ENCODE results near the gene FREM2.

The FREM2 gene

DNA sequence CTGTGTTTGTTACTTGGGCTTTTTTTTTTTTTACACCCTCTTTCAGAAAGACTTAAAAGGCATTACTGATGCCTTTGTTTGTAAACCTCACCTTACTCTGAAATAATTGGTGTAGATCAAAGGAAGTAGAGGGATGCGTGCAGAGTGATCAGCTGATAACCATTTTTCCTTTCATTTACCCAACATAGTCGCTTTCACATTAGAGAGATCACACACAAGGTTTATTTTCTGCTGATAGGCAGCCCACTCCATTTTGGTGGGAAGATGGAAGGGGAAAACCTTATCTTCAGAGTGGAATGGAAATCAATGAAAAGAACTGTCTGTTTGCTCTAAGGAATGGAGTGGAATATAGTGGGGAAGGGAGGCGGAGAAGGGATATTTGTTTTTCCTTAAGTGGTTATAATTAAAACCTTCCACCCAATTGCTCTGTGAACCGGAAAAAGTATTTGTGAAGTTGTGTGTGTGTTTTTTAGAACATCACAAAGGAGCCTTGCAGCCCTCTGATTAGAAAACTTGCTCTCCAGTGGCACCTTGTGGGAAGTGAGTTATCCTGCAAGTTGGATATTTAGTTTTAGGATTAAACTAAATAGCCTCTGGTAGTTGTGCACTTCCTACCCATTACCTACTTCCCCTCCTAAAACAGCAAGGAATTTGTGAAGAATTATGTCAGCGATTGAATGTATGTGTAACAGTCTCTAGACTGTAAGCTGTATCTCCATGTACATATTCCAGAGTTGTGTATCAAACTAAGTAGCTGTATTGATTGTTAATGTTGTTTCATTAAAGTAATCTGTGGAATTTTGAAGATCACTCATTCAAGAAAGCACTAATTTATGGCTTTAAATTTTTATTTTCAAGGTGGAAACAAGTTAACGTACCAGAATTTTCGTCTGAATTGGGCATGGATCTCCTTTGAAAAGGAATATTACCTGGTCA, 76.8 kb downstream of the FREM2 start:
- peak; percentile 1 for DNase-seq (ENCODE audit: low spot score)

DNA sequence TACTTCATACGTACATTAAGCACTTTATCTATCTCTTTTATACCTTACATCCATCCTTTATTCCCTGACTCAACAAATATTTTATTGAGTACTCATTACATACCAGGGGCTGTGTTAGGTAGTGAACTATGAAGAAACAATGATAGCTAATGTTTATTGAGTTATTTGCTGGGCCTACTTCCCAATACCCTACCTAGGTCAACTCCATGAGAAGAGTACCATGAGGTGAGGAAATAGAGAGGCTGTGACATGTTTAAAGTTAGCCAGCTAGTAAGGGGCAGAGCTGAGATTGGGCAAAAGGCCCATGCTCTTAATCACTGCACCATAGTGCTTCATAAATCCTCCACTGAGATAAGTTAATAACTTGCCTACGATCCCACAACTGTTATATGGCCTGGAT, 79.9 kb downstream of the FREM2 start:
- no peak for DNase-seq (ENCODE audit: low spot score)

DNA sequence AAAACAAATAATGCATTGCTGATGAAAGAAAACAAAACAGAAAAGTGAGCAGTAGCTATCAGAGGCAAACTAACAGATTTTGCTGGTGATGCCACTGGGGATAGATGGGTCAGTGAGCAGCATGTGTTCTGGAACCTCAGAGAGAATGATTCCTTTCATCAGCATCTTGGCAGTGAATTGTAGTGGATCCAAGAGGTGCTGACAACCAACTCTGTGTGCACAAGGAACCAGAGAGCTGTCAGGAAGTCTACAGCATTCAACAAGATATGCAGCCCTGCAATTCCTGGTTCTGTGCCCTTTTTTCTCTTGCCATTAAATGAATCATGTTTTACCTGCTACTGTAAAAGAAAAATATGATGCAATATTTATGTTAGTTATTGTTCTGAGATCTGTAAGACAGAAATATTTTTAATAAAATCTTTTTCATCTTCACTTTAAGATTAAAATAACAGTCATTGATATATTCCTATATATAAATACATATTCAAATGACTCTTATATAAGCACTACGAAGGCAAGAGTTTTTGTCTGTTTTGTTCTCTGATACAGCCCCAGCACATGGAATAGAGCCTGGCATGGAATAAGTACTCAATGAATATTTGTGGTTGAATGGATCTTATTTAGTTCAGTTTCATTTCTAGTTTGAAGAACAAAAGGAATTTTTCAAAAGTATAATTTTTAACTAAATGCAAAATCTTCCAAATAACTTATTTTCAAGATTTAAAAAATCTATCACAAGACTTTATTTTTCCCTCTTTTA, 80.8 kb downstream of the FREM2 start:
- DNase-seq (ENCODE audit: low spot score) = no peak

DNA sequence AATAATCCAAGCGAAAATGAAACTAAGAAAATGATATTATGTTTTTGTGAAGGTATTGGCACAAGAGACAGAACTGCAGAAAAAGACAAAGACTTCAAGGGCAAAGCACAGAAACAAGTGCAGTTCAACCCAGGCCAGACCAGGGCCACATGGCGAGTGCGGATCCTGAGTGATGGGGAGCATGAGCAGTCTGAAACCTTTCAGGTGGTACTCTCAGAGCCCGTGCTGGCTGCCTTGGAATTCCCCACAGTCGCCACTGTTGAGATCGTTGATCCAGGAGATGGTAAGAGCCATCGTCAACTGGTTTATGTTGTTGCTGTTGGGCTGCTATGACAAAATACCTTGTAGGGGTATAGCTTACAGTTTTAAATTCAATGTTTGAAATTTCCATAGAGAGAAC, 82.6 kb downstream of the FREM2 start:
- no peak for DNase-seq (ENCODE audit: low spot score)

DNA sequence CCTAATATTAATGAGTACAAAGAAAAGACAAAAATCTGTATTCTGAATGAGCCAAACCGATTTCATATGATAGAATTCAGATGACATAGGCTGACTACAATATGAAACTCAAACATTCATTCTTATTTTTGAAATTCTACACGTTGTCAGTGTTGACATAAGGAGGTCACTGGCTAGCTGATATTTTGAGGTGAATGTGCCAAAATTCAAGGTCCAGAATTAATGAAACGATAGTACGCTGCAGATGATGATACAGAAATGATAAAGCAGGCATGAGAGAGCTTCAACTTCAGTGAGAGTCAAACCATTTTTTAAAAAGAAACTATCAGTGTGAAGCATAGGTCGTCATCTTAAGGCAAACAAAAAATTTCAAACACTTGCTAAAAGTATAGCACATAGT, 88.2 kb downstream of the FREM2 start:
- DNase-seq (ENCODE audit: low spot score) = no peak

DNA sequence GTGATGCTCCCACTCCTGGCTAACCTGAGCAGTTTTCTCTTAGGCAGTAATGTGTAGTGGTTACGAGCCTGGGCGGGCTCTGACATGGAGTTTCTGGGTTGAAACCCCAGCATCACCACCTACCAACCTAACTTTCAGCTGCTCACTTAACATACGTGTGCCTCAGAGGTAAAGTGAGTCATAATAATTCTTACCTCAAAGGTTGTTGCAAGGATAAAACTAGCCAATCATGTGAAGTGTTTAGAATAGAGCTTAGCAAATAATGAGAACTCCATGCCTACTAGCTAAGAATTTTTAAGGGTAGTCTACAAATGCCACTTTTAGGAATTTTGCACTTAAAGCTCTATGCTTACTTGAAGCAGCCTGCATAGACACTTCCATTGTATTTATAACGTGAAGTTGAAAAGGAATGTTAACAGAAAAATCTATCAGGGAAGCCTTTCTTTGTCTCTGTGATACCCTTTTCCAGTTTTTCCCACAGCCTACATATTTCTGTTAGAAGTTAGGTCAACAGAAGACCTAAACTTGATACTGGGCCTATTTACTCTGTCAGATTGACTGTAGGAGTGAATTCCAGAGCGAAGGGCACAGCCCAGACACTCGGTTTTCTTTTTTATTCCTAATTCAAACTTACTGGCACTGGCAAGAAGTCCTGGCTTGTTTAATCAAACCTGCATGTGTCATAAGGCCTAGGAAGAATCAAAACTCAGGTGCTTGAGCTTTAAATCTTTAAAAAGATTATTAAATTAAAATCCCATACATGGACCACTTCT, 90.7 kb downstream of the FREM2 start:
- no peak for DNase-seq (ENCODE audit: low spot score)

DNA sequence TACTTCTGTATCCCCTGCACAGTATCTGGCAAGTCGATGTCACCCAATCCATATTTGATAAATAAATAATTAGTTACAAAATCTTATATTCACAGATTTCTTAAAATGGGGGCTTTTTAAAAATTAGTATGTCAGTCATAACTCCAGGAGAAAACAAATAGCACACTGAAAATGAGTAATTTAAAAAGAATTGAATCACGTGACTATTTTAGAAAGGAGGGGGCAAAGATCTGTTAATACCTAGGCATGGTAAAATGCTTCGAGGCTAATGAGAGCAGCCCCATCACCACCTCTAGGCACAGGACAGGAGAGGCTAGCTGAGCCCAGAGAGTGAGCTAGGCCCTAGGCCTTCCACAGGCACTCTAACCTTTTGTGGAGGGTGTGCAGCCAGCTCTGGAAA, 94.7 kb downstream of the FREM2 start:
- no peak for DNase-seq (ENCODE audit: low spot score)

DNA sequence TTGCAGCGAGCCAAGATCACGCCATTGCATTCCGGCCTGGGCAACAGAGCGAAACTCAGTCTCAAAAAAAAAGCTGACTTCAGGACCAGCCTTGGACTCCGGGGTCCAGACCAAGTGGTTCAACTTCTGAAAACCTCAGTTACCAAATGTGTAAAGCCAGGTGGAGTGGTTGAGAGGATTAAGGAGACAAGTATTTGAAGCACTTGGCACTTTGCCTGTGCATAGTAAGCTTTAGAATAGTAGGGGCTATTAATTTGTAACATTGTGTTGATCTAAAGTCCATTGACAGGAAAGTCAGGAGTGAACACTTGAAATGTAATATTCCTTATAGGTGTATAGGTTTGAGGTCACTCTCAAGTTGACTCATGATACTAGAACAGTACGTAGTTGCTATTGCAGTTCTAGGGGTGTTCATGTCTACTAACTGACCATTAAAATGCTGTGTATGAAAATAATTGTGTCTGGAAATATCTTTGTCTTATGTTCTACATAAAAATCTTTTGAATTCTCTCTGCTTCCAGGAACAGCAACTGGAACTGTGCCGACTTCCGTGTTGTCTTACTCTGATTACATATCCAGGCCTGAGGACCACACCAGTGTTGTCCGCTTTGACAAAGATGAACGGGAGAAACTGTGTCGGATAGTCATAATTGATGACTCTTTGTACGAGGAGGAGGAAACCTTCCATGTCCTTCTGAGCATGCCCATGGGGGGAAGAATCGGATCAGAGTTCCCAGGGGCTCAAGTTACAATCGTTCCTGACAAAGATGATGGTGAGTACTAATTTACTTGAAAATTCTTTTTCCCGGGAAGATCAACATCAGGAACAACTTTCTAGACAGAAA, 97.4 kb downstream of the FREM2 start:
- no peak for DNase-seq (ENCODE audit: low spot score)

DNA sequence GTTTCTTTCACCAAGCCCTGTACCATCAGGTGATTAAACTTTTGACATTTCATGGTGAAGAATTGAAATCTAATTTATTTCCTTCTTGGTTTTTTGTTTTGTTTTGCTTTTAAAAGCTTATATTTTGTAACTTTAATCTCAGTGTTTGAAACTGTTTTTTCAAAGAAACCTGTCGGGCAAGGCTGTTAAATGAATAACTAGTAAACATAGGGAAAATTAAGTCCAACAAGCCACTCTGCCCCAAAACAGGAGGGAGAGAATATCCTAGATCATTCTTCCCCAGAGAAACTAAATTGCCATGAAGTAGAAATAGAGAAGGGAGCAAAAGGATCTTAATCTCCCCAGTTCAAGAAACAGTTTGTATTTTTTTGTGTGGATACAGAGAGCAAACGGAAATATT, 98.2 kb downstream of the FREM2 start:
- DNase-seq (ENCODE audit: low spot score) = no peak

DNA sequence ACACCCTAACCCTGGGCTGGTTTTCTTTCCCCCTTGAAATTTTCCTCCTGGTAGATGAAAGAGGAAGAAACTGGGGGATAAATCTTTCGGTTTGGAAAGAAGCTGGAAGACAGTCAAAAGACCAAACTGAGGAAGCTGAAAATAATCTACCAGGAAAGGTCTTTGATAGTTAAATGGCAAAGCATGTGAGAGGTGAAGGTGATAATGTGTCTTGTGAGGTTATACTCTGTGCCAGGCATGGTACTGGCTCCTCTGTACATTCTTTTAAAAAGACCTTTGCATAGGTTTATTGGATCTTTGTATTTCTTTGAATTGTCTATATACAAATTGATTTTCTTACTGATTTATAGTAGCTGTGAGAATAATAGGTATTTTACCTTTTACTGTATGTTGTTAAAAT, 98.6 kb downstream of the FREM2 start:
- no peak for DNase-seq (ENCODE audit: low spot score)

DNA sequence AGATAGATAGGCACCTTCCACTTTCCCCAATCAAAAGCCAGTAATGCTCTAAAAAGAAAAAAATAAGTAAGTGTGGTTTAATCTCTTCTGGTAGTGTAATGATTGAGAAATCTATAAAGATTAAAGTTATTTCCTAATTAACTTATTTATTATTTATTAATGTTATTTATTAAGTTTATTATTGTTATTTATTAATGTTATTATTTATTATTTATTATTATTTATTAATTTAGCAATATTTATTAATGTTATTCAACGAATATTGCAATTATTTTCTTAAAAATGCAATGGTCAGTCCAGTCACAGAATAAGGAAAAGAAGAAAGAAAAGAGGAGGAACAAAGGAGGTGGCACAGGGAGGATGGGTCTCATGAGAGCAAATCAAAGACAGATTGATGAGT, 100.7 kb downstream of the FREM2 start:
- no peak for DNase-seq (ENCODE audit: low spot score)

DNA sequence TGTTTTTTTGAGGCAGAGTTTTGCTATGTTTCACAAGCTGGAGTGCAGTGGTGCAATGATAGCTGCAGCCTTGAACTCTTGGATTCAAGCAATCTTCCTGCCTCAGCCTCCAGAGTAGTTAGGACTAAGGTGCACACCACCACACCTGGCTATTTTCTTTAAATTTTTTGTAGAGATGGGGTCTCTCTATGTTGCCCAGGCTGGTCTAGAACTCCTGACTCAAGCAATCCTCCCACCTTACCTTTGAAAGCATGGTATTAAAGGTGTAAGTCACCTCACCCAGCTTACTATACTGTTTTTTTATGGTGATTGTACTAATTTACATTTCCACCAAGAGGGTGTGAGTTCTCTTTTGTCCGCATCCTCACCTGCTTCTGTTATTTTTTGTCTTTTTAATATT, 110.0 kb downstream of the FREM2 start:
- no peak for DNase-seq (ENCODE audit: low spot score)

DNA sequence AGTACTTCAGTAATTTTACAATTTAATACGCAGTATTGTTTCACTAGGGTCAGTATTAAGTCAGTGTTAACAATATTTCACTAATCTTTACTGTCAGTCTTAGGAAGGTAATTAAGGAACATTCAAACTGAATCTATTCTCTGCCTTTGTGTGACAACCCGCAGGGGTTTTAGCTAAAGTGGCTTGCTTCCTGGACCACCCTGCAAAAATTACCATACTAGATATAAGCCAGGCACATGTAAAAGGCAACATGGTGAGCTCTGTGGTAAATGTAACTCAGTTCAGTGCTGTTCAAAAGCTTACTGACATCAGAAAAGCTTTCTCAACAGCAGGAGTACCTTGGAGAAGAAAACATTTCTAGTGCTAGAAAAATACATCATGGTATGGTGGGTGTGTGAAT, 116.7 kb downstream of the FREM2 start:
- no peak for DNase-seq (ENCODE audit: low spot score)

DNA sequence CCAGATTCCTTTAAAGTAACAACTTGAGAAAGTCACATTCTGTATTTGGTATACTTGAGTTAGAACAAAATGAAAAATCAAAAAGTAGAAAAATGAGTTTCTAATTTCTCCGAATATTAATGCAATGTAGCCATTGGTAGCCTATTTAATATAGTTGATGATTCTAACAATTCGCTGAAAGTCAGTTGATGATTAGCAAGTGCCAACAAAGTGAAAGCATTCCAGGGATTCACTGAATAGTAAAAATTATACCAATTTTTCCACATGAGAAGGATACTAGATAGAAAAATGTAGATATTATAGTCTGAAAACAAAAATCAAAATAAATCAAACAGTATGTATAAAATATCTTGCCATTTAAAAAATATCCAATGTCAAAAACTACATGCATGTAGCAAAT, 117.2 kb downstream of the FREM2 start:
- DNase-seq (ENCODE audit: low spot score) = no peak

DNA sequence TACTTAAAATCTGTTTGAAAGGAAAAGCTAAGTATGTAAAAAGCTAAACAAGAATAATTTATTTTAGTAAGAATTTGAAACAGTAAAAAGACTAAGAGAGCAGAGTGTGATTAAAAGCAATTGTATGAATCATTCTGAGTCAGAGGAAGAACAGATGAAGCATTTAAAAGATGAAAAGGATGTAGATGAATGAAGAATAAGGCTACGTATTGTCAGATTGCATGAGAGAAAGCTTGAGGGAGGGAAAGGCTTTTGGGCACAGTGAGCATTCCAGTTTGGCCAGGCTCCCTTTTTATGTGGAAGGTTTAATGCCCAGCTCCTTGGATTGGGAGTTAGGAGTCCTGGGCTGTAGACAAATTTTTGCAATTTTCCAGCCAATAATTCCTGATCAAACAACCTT, 117.7 kb downstream of the FREM2 start:
- no peak for DNase-seq (ENCODE audit: low spot score)

DNA sequence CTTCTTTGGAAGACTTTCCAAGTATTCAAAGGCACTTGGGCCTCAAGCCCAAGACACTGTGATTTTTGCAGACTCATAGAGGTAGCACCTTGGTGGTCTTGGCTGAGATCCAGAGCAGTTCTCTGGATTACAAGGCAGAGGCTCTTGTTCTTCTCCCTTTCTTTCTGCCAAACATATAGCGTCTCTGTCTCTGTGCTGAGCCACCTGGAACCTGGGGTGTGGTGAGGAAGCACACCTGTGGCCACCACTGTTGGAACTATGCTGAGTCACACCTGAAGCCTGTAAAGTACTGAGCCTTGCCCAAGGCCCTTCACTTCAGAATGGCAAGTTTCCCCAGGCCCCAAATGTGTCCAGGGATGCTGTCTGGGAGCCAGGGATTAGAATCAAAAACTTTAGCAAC, 127.5 kb downstream of the FREM2 start:
- no peak for DNase-seq (ENCODE audit: low spot score)

DNA sequence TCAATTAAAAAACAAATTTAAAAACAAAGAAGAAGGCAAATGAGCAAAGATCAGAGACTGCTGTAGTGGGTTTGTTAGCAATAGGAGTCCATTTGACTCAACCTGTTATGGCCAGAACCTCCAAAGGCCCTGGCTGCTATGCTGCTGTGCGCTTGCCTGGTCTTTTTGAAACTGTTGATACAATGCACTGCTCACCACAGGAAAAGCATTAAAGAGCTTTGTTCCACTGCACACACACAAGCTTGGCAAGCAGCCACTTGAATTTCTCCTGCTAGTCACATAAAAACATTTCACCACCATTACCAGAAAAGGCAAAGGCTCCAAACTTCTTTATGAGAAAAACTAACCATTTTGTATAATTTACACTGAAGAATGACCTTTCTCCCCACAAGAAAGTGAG, 132.2 kb downstream of the FREM2 start:
- DNase-seq (ENCODE audit: low spot score) = no peak

DNA sequence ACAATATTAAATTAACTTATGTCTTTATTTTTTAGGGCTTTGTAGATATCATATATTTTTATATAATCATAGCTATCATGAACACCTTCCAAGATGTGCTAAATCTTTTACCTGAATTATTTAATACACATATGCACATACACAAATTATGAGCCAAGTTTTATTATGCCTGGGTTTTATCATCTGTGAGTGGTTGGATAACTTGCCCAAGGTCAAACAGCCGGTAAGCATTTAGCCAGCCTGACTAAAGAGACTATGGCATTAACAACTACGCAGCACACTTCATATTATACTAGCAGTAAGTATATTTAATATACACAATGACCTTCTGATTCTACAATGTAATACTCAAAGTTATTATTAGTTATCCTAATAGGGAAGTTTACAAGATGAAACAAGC, 132.7 kb downstream of the FREM2 start:
- no peak for DNase-seq (ENCODE audit: low spot score)

DNA sequence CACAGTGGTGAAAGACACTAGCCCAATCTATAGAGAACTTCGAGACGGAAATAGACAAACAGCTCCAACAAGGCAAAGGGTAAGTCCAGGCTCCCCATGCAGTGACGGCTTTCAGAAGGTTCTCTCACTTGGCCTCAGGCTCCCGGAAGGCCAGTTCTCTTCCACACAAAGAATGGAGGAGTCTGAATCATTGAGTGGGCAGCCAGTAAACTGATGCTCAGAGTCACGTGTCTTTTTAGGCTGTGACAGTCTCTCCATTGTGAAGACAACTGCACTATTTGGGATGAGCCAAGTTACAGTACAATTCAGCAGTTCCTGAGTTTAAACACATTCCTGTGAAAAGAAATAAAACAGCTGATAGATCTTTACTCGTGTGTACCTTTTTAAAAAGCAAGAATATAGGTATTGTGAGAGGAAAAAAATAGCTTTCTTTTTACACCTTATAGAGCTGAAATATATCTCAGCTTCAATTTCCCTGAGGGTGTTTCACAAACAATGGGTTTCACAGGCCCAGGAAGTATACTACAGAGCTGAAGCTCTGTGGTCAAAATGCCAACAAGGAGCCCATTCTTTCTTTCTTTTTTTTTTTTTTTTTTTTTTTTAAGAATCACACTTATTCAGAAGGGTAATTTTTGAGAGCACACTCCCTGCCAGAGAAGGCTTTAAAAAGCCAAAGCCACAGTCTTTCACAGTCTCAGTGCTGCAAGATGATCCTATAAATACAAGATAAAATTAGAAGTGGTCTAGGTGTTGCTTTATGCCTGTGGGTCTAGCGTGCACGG, 135.1 kb downstream of the FREM2 start:
- DNase-seq (ENCODE audit: low spot score) = no peak

DNA sequence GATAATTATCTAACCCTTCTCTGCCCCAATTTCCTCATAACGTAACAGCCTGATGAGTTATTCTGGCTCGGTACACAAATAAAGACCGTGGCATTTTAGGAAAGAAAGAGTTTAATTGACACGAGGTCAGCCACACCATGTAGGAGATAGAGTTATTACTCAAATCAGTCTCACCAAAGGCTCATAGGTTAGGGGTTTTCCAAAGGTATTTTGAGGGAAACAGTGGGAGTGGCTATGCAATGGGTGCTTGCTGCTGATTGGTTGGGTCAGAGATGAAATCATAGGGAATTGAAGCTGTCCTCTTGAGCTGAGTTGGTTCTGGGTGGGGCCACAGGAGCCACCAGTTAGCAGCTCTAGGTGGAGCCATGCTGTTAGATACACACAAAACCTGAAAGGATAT, 137.5 kb downstream of the FREM2 start:
- DNase-seq (ENCODE audit: low spot score) = no peak

All from HuH-7 (cell line).